PC-3 (cell line): ENCODE data around the gene ARHGAP5. TPM values are rescaled to one million over a fixed set of nuclear protein-coding genes. Genes with fewer than 3 reads are reported as not detected.

ENCODE experiments used
- ATAC-seq: fragments of 200-7000 bp; cut with Tn5 transposase; 2 replicates; pipeline ENCODE4 v1.9.1; 2020; ENCODE audit warnings: mild to moderate bottlenecking, moderate library complexity
- BruUV-seq: library from RNA; stranded (reverse); fragments of 400-500 nt; replicated peaks from 2 replicates; lab custom pipeline; 2021; lab: Mats Ljungman, UMichigan
- CTCF ChIA-PET: fragments of 300-600 bp; sonication (Branson Sonifier 250); formaldehyde crosslinking; loops from one replicate; lab custom pipeline; 2022; ENCODE audit warnings: antibody characterized with exemption; lab: Charles Lee
- POLR2A ChIA-PET: fragments of 300-600 bp; sonication (Branson Sonifier 250); formaldehyde crosslinking; loops from one replicate; lab custom pipeline; 2022; ENCODE audit warnings: antibody characterized with exemption; ENCODE audit not compliant: unreplicated experiment; lab: Charles Lee
- DNase-seq: peaks from one replicate; pipeline ENCODE4 v3.0.0-alpha.2; 2015
- H2AFZ ChIP-seq: fragments of 300-600 bp; sonication (generic); 2 replicates; pipeline ENCODE4 v1.6.0; 2016; ENCODE audit warnings: antibody characterized with exemption, low read length
- H3F3A ChIP-seq: fragments of 300-600 bp; sonication (generic); one replicate; pipeline ENCODE4 v1.6.0; 2017; ENCODE audit warnings: antibody characterized with exemption, low read length, control low read depth, mild to moderate bottlenecking; ENCODE audit not compliant: unreplicated experiment
- H3K27ac ChIP-seq: fragments of 300-600 bp; sonication (generic); 2 replicates; pipeline ENCODE4 v1.5.1; 2016; ENCODE audit warnings: mild to moderate bottlenecking, low read length
- H3K27me3 ChIP-seq: fragments of 300-600 bp; sonication (generic); 2 replicates; pipeline ENCODE4 v1.6.1; 2016; ENCODE audit warnings: low read length, mixed read lengths
- H3K36me3 ChIP-seq: fragments of 300-600 bp; sonication (generic); 2 replicates; pipeline ENCODE4 v1.6.1; 2016; ENCODE audit warnings: low read depth, mixed run types, low read length, mixed read lengths
- H3K4me1 ChIP-seq: fragments of 300-600 bp; sonication (generic); 2 replicates; pipeline ENCODE4 v1.5.1; 2016; ENCODE audit warnings: low read length; ENCODE audit not compliant: insufficient read depth
- H3K4me2 ChIP-seq: fragments of 300-600 bp; sonication (generic); 2 replicates; pipeline ENCODE4 v1.6.0; 2016; ENCODE audit warnings: low read length
- H3K4me3 ChIP-seq: fragments of 300-600 bp; sonication (generic); 2 replicates; pipeline ENCODE4 v1.5.1; 2016; ENCODE audit warnings: mild to moderate bottlenecking, low read length, mixed read lengths
- H3K79me2 ChIP-seq: fragments of 300-600 bp; sonication (generic); 2 replicates; pipeline ENCODE4 v1.6.1; 2017; ENCODE audit warnings: low read length, mixed read lengths
- H3K9ac ChIP-seq: fragments of 300-600 bp; sonication (generic); 2 replicates; pipeline ENCODE4 v1.6.0; 2016; ENCODE audit warnings: mild to moderate bottlenecking, low read length
- H3K9me2 ChIP-seq: fragments of 300-600 bp; sonication (generic); replicated peaks from 2 replicates; pipeline ENCODE4 v1.6.1; 2016; ENCODE audit warnings: mixed run types, low read length, mixed read lengths
- H3K9me3 ChIP-seq: fragments of 300-600 bp; sonication (generic); 2 replicates; pipeline ENCODE4 v1.6.1; 2016; ENCODE audit warnings: low read length, mixed read lengths
- H4K20me1 ChIP-seq: fragments of 300-600 bp; sonication (generic); 2 replicates; pipeline ENCODE4 v1.6.1; 2016; ENCODE audit warnings: low read length, mixed read lengths
- EZH2 ChIP-seq: fragments of 300-600 bp; sonication (generic); IDR thresholded peaks from one replicate; pipeline ENCODE4 v1.6.1; 2017; ENCODE audit warnings: antibody characterized with exemption, mild to moderate bottlenecking, low read length; ENCODE audit not compliant: unreplicated experiment
- EZH2phosphoT487 ChIP-seq: fragments of 300-600 bp; sonication (generic); IDR thresholded peaks from 2 replicates; pipeline ENCODE4 v1.6.1; 2018; ENCODE audit warnings: mild to moderate bottlenecking, antibody characterized with exemption, low read length, borderline replicate concordance
- intact Hi-C: fragments of 100-400 bp; cut with micrococcal nuclease; formaldehyde crosslinking; loops from 2 replicates; pipeline ENCODE4 v1.9.0; 2023
- total RNA-seq: library from RNA; depleted of rRNA; stranded (reverse); fragments of >200 nt; gene quantifications from 2 replicates; pipeline ENCODE4 v1.2.3, GENCODE V29; 2014
- TF ChIP-seq, protein P1 (sequence below): fragments of 300-600 bp; sonication (generic); conservative IDR thresholded peaks from 2 replicates; pipeline ENCODE4 v1.5.1; 2017; ENCODE audit warnings: antibody characterized with exemption, low read depth, mild to moderate bottlenecking, low read length

Gene ARHGAP5
- total RNA-seq, 1 experiment from 2014 or later, result 46.4 TPM

DNA sequence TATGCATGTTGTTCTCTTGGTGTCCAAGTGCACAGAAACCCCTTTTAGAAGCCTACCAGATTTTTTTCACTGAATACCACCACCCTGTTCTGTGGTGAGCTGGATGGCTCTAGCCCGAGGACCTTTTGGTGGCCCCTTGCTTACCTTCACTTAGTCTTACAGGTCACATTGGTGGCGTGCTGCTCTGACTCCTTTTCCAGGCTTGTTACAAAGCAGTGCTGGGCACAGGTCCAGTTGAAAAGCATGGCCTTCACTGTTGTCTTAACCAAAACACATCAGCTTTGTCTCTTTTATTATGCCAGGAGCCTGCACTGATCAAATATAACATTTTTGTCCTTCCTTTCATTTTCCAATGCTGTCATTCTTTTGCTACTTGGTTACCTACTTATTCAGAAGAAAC, 43.6 kb upstream of the ARHGAP5 start:
- POLR2A ChIA-PET, result no interaction called here
- no peak for DNase-seq

DNA sequence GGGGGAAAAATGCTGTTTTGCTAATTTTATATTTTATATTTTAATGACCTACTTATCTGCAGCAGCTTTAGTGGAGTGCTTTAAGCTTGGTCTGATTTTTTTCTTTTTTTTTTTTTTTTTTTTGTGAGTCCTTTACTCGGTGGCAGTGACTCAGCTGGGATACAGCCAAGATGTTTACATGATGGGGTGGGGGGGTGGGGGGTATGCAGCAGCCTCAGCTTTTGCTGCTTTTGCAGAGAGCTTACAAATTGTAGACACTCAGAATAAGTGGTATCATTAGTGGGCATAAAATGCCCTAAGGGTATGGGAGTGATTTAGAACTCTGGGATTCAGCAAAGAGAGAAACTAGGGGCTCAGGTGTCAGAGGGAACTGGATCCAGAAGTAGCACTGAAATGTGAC, 38.2 kb upstream of the ARHGAP5 start:
- ChIA-PET POLR2A (no interaction called here), CTCF (no interaction called here)

More for the DNA sequence above, 43.6 kb upstream of the ARHGAP5 start:
- H3K36me3 ChIP-seq, result no peaks in the 10 kb centered on the region
- H2AFZ ChIP-seq, result no peak overlapping the region
- TF ChIP-seq EZH2, result no peak
- TF ChIP-seq EZH2phosphoT487, result no peak
- TF ChIP-seq, protein P1, sequence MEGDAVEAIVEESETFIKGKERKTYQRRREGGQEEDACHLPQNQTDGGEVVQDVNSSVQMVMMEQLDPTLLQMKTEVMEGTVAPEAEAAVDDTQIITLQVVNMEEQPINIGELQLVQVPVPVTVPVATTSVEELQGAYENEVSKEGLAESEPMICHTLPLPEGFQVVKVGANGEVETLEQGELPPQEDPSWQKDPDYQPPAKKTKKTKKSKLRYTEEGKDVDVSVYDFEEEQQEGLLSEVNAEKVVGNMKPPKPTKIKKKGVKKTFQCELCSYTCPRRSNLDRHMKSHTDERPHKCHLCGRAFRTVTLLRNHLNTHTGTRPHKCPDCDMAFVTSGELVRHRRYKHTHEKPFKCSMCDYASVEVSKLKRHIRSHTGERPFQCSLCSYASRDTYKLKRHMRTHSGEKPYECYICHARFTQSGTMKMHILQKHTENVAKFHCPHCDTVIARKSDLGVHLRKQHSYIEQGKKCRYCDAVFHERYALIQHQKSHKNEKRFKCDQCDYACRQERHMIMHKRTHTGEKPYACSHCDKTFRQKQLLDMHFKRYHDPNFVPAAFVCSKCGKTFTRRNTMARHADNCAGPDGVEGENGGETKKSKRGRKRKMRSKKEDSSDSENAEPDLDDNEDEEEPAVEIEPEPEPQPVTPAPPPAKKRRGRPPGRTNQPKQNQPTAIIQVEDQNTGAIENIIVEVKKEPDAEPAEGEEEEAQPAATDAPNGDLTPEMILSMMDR, result no peak
- peaks cover 12% of the 10 kb centered on the region for H3K4me1 ChIP-seq
- H3K27ac ChIP-seq, result no peak overlapping the region
- ATAC-seq, result no peak
- H3K27me3 ChIP-seq, result no peaks in the 10 kb centered on the region
- H3K9me2 ChIP-seq, result 0 out of 2 replicates have a peak, but pooled peaks cover 6% of the 10 kb centered on the region
- CTCF ChIA-PET, result no interaction called here
- H3K4me3 ChIP-seq, result no peak overlapping the region
- H3K4me2 ChIP-seq, result no peak overlapping the region
- BruUV-seq, result no TSS peak
- no peaks in the 10 kb centered on the region for H3K79me2 ChIP-seq
- no peak overlapping the region for H3K9ac ChIP-seq
- intact Hi-C loops, result no loop called here
- H3K9me3 ChIP-seq, result no peaks in the 10 kb centered on the region
- H4K20me1 ChIP-seq, result no peaks in the 10 kb centered on the region
- no peaks in the 10 kb centered on the region for H3F3A ChIP-seq

More for the DNA sequence above, 38.2 kb upstream of the ARHGAP5 start:
- Histone ChIP-seq H3F3A (no peaks in the 10 kb centered on the region), H3K9ac (no peak overlapping the region), H3K36me3 (no peaks in the 10 kb centered on the region), H3K27ac (no peak overlapping the region), H3K4me1 (0 out of 2 replicates have a peak, but pooled peaks cover 6% of the 10 kb centered on the region), H3K9me2 (0 out of 2 replicates have a peak, but pooled peaks cover 6% of the 10 kb centered on the region), H3K4me2 (no peak overlapping the region), H3K79me2 (no peaks in the 10 kb centered on the region), H2AFZ (no peak overlapping the region), H3K27me3 (no peaks in the 10 kb centered on the region), H3K4me3 (no peak overlapping the region), H4K20me1 (no peaks in the 10 kb centered on the region), H3K9me3 (no peaks in the 10 kb centered on the region)
- BruUV-seq, result no TSS peak
- TF ChIP-seq, protein P1, result no peak
- TF ChIP-seq EZH2phosphoT487 (no peak), EZH2 (no peak)
- peak; percentile 27 for DNase-seq
- intact Hi-C loops, result no loop called here
- ATAC-seq, result no peak
